HCT116 (cell line): ENCODE results near the gene FGD4.

Source experiments
- POLR2A ChIP-seq: IDR thresholded peaks from 2 replicates; pipeline ENCODE4 v1.7.0; 2011; ENCODE audit warnings: borderline replicate concordance; ENCODE audit not compliant: insufficient read depth, insufficient read length; ENCODE audit errors: extremely low read depth
- POLR2AphosphoS5 ChIP-seq: IDR thresholded peaks from 2 replicates; pipeline ENCODE4 v1.6.1; 2011; ENCODE audit warnings: mild to moderate bottlenecking, low read depth, low read length, moderate library complexity
- SP1 ChIP-seq: IDR thresholded peaks from 2 replicates; pipeline ENCODE4 v1.6.1; 2012; ENCODE audit warnings: low read depth
- YY1 ChIP-seq: IDR thresholded peaks from 2 replicates; pipeline ENCODE4 v1.6.1; 2011; ENCODE audit warnings: low read length, low read depth, moderate library complexity, mild to moderate bottlenecking; ENCODE audit not compliant: insufficient replicate concordance; ENCODE audit errors: extremely low read depth
- ZNF274 ChIP-seq: fragments of 200-500 bp; sonication (Bioruptor generic); IDR thresholded peaks from 2 replicates; pipeline ENCODE4 v1.6.1; 2014; ENCODE audit warnings: mild to moderate bottlenecking, low read depth, low read length, inconsistent platforms
- TF ChIP-seq, protein P1 (sequence below), 3 experiments: fragments of 200-600 bp in 1 of 3; sonication (generic) in 1 of 3; IDR thresholded peaks in 2 of 3; conservative IDR thresholded peaks in 1 of 3; 2 replicates each; pipeline ENCODE4 v1.5.1; 2012 to 2017; ENCODE audit warnings: low read depth in 2 of 3, low read length in 2 of 3, antibody characterized with exemption in 1 of 3, borderline replicate concordance in 1 of 3, control low read depth in 1 of 3, mild to moderate bottlenecking in 1 of 3, mixed read lengths in 1 of 3, mixed run types in 1 of 3, moderate library complexity in 1 of 3; ENCODE audit not compliant: insufficient read depth in 1 of 3

DNA sequence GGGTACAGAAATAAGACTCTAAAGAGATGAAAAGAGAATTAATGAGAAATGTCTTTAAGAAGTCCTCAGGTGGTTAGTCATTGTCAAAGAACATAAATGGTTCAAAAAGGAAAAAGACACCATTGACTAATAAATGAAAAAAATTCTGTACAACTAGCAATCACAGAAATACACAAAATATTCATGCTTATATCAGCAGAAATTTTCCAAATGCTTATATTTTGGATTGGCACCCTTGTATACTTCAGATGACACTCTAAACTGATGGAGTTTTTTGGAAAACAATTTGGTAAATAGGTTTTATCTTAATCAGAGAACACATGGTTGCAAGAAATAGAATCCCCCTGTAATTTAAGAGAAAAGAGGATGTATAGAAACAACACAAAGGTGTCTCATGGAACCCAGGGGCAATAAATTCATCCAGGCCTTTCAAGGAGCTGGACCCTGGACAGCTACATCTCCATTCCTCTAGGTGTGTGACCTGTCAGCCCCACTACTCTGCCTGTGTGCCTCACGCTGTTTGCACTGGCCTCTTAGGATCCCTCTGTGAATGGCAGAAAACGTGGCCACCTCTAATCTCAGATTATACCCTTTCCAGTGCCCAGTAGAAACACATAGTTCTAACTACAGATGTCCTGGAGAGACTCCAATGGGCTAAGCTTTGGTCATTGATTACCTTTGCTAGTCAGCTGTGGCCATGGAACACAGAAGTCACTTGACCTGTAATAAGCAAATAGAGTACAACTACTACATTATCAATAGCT, 110.2 kb downstream of the FGD4 start:
- no peak for TF ChIP-seq ZNF274
- TF ChIP-seq, protein P1, sequence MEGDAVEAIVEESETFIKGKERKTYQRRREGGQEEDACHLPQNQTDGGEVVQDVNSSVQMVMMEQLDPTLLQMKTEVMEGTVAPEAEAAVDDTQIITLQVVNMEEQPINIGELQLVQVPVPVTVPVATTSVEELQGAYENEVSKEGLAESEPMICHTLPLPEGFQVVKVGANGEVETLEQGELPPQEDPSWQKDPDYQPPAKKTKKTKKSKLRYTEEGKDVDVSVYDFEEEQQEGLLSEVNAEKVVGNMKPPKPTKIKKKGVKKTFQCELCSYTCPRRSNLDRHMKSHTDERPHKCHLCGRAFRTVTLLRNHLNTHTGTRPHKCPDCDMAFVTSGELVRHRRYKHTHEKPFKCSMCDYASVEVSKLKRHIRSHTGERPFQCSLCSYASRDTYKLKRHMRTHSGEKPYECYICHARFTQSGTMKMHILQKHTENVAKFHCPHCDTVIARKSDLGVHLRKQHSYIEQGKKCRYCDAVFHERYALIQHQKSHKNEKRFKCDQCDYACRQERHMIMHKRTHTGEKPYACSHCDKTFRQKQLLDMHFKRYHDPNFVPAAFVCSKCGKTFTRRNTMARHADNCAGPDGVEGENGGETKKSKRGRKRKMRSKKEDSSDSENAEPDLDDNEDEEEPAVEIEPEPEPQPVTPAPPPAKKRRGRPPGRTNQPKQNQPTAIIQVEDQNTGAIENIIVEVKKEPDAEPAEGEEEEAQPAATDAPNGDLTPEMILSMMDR (IDR thresholded peaks at IDR 0.05 in 2 of 3, conservative IDR thresholded peaks at IDR 0.05 in 1 of 3; ENCODE audit: borderline replicate concordance in 1 of 3, insufficient read depth in 1 of 3, low read depth in 2 of 3, low read length in 2 of 3), result no peak
- TF ChIP-seq SP1, result no peak
- TF ChIP-seq YY1, result no peak
- TF ChIP-seq POLR2AphosphoS5, result no peak
- TF ChIP-seq POLR2A, result no peak
